Caco-2 (cell line): Measurements from ENCODE around the gene COL12A1. TPM values are rescaled to one million over a fixed set of nuclear protein-coding genes. Genes with fewer than 3 reads are reported as not detected.

ENCODE experiments used
- BruUV-seq: library from RNA; stranded (reverse); fragments of 400-500 nt; replicated peaks from 2 replicates; lab custom pipeline; 2021; lab: Mats Ljungman, UMichigan
- CTCF ChIA-PET: fragments of 300-600 bp; sonication (Branson Sonifier 250); formaldehyde crosslinking; loops from one replicate; lab custom pipeline; 2022; ENCODE audit warnings: antibody characterized with exemption; lab: Charles Lee
- POLR2A ChIA-PET: fragments of 300-600 bp; sonication (Branson Sonifier 250); formaldehyde crosslinking; loops from one replicate; lab custom pipeline; 2022; ENCODE audit warnings: antibody characterized with exemption; lab: Charles Lee
- DNase-seq, 2 experiments: peaks; one replicate each; pipeline versions ENCODE4 v3.0.0 to v3.0.0-alpha.2; 2020 to 2022
- H3K27me3 ChIP-seq: replicated peaks from 2 replicates; pipeline ENCODE4 v1.6.0; 2011; ENCODE audit warnings: low read length; ENCODE audit not compliant: control insufficient read depth, insufficient read depth
- H3K36me3 ChIP-seq: 2 replicates; pipeline ENCODE4 v1.5.1; 2011; ENCODE audit warnings: low read length; ENCODE audit not compliant: control insufficient read depth, insufficient read depth
- H3K4me1 ChIP-seq: fragments of 250-450 bp; sonication (Bioruptor Pico); 2 replicates; pipeline ENCODE4 v1.5.1; 2020; ENCODE audit warnings: mild to moderate bottlenecking
- H3K4me3 ChIP-seq: 2 replicates; pipeline ENCODE4 v1.5.1; 2011; ENCODE audit warnings: low read depth, mild to moderate bottlenecking, control low read depth, low read length
- H3K9me3 ChIP-seq: fragments of 250-450 bp; sonication (Bioruptor Pico); 2 replicates; pipeline ENCODE4 v1.5.1; 2020; ENCODE audit warnings: mild to moderate bottlenecking, moderate library complexity
- H3K27ac Mint-ChIP-seq: one replicate; pipeline ENCODE4 v1.8.0; 2022; ENCODE audit warnings: mixed read lengths; ENCODE audit not compliant: unreplicated experiment
- H3K27me3 Mint-ChIP-seq: one replicate; pipeline ENCODE4 v1.8.0; 2022; ENCODE audit warnings: mixed read lengths; ENCODE audit not compliant: insufficient read depth, unreplicated experiment
- H3K36me3 Mint-ChIP-seq: one replicate; pipeline ENCODE4 v1.8.0; 2022; ENCODE audit warnings: mild to moderate bottlenecking, mixed read lengths; ENCODE audit not compliant: insufficient read depth, unreplicated experiment
- H3K4me1 Mint-ChIP-seq: one replicate; pipeline ENCODE4 v1.8.0; 2022; ENCODE audit warnings: low read depth, mixed read lengths; ENCODE audit not compliant: unreplicated experiment
- H3K4me3 Mint-ChIP-seq: one replicate; pipeline ENCODE4 v1.8.0; 2022; ENCODE audit warnings: mild to moderate bottlenecking, moderate library complexity, mixed read lengths; ENCODE audit not compliant: unreplicated experiment
- H3K9me3 Mint-ChIP-seq: one replicate; pipeline ENCODE4 v1.8.0; 2022; ENCODE audit warnings: mixed read lengths; ENCODE audit not compliant: unreplicated experiment
- intact Hi-C: fragments of 100-400 bp; cut with micrococcal nuclease; formaldehyde crosslinking; loops from one replicate; pipeline ENCODE4 v1.10.0; 2022; ENCODE audit not compliant: unreplicated experiment
- total RNA-seq: library from RNA; stranded (reverse); gene quantifications from 2 replicates; pipeline ENCODE4 v1.2.3, GENCODE V29; 2022
- TF ChIP-seq, protein P1 (sequence below), 2 experiments: fragments of 200-600 bp in 1 of 2; IDR thresholded peaks; 1 replicate in 1 of 2; 2 replicates in 1 of 2; pipeline versions ENCODE4 v1.5.1 to v1.8.0; 2011 to 2022; ENCODE audit warnings: antibody characterized with exemption in 1 of 2, control low read depth in 1 of 2, inconsistent platforms in 1 of 2, low read depth in 1 of 2, low read length in 1 of 2, mild to moderate bottlenecking in 1 of 2, moderate library complexity in 1 of 2; ENCODE audit not compliant: insufficient read depth in 1 of 2, severe bottlenecking in 1 of 2, unreplicated experiment in 1 of 2

COL12A1 gene
- total RNA-seq, 1 experiment from 2014 or later = 68.0 TPM

DNA sequence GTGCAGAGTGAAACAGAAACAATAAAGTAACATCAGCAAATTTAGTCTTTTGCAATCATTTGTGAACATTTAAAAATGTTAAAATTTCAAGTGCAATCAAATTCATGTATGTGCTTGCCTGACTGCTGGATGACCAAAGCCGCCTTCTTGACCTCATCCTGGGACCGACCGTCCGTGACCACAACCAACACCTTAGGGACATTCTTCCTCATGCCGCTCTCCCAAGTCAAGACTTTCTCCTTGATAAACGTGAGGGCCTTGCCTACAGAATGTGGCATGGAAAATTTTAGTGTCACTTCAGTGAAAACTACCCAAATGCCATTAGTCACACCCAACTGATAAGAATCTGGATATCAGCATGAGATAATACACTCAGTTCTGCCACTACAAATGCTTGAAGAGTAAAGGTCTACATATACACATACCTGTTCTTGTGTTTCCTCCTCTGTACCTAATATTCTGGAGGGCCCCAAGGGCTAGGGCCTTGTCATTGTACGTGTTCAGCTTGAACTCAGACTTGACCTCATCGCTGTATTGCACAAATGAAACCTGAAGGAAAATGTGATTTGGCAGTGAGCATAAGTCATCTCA, 86.8 kb downstream of the COL12A1 start:
- Histone ChIP-seq H3K4me3 (no peak overlapping the region), H3K9me3 (no peaks in the 10 kb centered on the region), H3K4me1 (peaks cover 24% of the 10 kb centered on the region), H3K36me3 (no peaks in the 10 kb centered on the region), H3K27me3 (no peaks in the 10 kb centered on the region)
- Mint-ChIP-seq H3K27me3 (no peaks in the 10 kb centered on the region), H3K9me3 (no peaks in the 10 kb centered on the region), H3K4me3 (peak overlapping the region; percentile 48), H3K36me3 (peaks cover 49% of the 10 kb centered on the region), H3K4me1 (peaks cover 27% of the 10 kb centered on the region), H3K27ac (peak overlapping the region; percentile 48)
- ChIA-PET CTCF (no interaction called here), POLR2A (no interaction called here)
- TF ChIP-seq, protein P1, sequence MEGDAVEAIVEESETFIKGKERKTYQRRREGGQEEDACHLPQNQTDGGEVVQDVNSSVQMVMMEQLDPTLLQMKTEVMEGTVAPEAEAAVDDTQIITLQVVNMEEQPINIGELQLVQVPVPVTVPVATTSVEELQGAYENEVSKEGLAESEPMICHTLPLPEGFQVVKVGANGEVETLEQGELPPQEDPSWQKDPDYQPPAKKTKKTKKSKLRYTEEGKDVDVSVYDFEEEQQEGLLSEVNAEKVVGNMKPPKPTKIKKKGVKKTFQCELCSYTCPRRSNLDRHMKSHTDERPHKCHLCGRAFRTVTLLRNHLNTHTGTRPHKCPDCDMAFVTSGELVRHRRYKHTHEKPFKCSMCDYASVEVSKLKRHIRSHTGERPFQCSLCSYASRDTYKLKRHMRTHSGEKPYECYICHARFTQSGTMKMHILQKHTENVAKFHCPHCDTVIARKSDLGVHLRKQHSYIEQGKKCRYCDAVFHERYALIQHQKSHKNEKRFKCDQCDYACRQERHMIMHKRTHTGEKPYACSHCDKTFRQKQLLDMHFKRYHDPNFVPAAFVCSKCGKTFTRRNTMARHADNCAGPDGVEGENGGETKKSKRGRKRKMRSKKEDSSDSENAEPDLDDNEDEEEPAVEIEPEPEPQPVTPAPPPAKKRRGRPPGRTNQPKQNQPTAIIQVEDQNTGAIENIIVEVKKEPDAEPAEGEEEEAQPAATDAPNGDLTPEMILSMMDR (IDR thresholded peaks at IDR 0.05; ENCODE audit: insufficient read depth in 1 of 2, low read depth in 1 of 2, low read length in 1 of 2, severe bottlenecking in 1 of 2, unreplicated experiment in 1 of 2) = no peak
- no TSS peak for BruUV-seq
- peak; percentile 38 to 59 for DNase-seq
- intact Hi-C loops = loop anchor here (5.0 kb wide), 1 partner anchor 63 kb away; no protein-coding TSS in a partner anchor

DNA sequence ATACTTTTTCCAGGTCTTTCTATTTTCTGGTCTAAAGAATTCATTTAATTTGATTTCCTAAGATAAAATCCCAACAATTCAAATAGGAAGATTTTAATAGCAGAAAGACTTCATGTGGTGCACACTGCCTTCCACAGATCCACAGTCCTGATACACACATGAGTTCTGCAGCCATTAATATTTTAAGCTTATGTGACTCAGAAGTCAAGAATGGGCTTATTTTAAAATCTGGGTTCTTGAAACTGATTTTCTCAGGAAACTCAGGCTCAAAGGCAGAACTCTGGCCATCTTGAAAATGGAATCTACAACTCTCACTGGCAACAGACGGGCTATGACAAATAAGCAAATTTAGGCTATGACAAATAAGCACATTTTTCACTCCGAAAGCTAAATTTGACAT, 88.2 kb downstream of the COL12A1 start:
- CTCF ChIA-PET = no interaction called here
- Mint-ChIP-seq H3K9me3 (no peaks in the 10 kb centered on the region), H3K27ac (no peak overlapping the region), H3K4me1 (peaks cover 35% of the 10 kb centered on the region), H3K27me3 (no peaks in the 10 kb centered on the region), H3K36me3 (peaks cover 51% of the 10 kb centered on the region), H3K4me3 (no peak overlapping the region)
- POLR2A ChIA-PET = no interaction called here
- H3K4me1 ChIP-seq = peaks cover 24% of the 10 kb centered on the region
- BruUV-seq = no TSS peak
- no peaks in the 10 kb centered on the region for H3K36me3 ChIP-seq
- H3K27me3 ChIP-seq = no peaks in the 10 kb centered on the region
- no peak for DNase-seq
- H3K9me3 ChIP-seq = no peaks in the 10 kb centered on the region
- intact Hi-C loops = loop anchor here (5.0 kb wide), 1 partner anchor 65 kb away; no protein-coding TSS in a partner anchor
- TF ChIP-seq, protein P1 (IDR thresholded peaks at IDR 0.05; ENCODE audit: insufficient read depth in 1 of 2, low read depth in 1 of 2, low read length in 1 of 2, severe bottlenecking in 1 of 2, unreplicated experiment in 1 of 2) = no peak
- H3K4me3 ChIP-seq = no peak overlapping the region

DNA sequence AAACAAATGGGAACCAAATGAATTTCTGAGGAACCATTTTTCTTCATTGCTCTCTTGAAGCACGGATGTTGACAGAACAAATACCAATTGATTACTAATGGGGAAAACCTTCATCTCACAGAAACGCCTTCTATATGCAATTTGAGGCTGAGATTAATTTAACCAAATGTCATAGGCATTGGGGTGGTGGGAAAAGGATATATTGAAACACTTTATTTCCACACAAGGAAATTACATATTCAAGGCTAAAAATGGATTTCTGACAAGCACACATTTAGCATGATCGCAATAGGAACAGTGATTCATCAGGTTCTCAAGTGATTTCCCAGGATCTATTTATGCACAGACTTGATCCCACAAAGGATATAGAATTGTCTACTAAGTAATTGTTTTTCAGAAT, 88.9 kb downstream of the COL12A1 start:
- no peak for DNase-seq
- no peak overlapping the region for H3K27ac Mint-ChIP-seq
- Histone ChIP-seq H3K4me1 (peaks cover 24% of the 10 kb centered on the region), H3K9me3 (no peaks in the 10 kb centered on the region), H3K27me3 (no peaks in the 10 kb centered on the region), H3K36me3 (no peaks in the 10 kb centered on the region), H3K4me3 (no peak overlapping the region)
- H3K4me3 Mint-ChIP-seq = no peak overlapping the region
- BruUV-seq = no TSS peak
- ChIA-PET CTCF (no interaction called here), POLR2A (no interaction called here)
- H3K36me3 Mint-ChIP-seq = peaks cover 56% of the 10 kb centered on the region
- TF ChIP-seq, protein P1 (IDR thresholded peaks at IDR 0.05; ENCODE audit: insufficient read depth in 1 of 2, low read depth in 1 of 2, low read length in 1 of 2, severe bottlenecking in 1 of 2, unreplicated experiment in 1 of 2) = no peak
- peaks cover 35% of the 10 kb centered on the region for H3K4me1 Mint-ChIP-seq
- intact Hi-C loops = loop anchor here (5.0 kb wide), 1 partner anchor 65 kb away; no protein-coding TSS in a partner anchor
- no peaks in the 10 kb centered on the region for H3K27me3 Mint-ChIP-seq
- no peaks in the 10 kb centered on the region for H3K9me3 Mint-ChIP-seq
